Activated CD4-positive, alpha-beta T cell treated with anti-CD3 and anti-CD28 coated beads, Interleukin-2, amount 50 U/mL, for 16 hours (primary cell): ENCODE data around the gene PCDHGA1.

Experiments
- DNase-seq: peaks from one replicate; pipeline ENCODE4 v3.0.0-alpha.2; 2020

The PCDHGA1 gene

GRCh38 chr5:141515141-141515540 lies 184.8 kb downstream of the PCDHGA1 start:
- DNase-seq = no peak

GRCh38 chr5:141515946-141516671 lies 185.8 kb downstream of the PCDHGA1 start:
- DNase-seq = no peak

DNA sequence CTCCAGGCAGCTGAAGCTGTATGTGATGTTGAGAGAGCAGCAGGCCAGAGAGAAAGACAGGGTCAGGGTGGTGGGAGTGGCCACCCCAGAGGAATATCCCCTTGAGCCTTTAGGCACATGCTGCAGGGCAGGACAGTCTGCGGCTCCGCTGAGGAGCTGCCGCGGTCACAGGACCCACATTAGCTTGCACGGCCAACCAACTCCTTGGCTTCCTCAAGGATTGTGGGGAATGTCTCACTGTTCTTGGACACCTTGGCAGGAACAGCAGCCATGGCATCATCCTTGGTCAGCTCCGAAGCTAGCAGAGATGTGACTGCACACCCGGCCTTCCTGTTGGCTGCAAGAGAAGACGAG lies 186.3 kb downstream of the PCDHGA1 start:
- no peak for DNase-seq

GRCh38 chr5:141517312-141517711 lies 187.0 kb downstream of the PCDHGA1 start:
- no peak for DNase-seq

DNA sequence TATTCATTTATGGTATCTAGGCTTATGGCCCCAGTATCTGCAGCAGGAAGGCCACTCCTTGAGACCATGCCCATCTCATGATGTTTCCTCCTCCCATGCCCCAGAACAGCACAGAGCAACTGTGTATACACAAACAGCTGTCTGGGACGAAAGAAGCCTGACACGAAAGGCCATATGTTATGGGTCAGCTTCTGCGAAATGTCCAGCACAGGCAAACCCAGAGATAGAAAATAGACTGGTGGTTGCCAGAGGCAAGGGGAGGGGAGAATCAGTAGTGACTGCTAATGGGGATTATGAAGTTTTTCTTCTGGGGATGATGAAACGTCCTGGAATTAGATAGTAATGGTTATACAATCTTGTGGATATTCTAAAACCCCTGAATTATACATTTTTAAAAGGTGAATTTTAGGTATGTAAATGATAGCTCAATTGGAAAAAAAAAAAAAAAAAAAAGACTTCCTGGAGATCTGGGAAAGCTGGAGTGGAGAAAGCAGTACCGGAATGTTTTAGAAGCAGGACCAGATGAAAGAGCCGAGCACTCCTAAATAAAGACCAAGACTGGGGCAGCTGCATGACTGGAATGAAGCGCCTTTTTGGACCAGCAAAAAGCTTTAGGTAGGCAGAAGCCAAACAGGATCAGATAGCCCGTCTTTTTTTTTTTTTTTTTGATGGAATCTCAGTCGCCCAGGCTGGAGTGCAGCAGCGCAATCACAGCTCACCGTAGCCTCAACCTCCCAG lies 187.7 kb downstream of the PCDHGA1 start:
- DNase-seq = no peak

GRCh38 chr5:141518618-141519015 lies 188.3 kb downstream of the PCDHGA1 start:
- no peak for DNase-seq

- DNase-seq = no peak
These were observed 189.6 kb downstream of the PCDHGA1 start for GRCh38 chr5:141519605-141520565.

- peak; percentile 60 for DNase-seq
These were observed 191.0 kb downstream of the PCDHGA1 start for GRCh38 chr5:141521244-141521781.

DNA sequence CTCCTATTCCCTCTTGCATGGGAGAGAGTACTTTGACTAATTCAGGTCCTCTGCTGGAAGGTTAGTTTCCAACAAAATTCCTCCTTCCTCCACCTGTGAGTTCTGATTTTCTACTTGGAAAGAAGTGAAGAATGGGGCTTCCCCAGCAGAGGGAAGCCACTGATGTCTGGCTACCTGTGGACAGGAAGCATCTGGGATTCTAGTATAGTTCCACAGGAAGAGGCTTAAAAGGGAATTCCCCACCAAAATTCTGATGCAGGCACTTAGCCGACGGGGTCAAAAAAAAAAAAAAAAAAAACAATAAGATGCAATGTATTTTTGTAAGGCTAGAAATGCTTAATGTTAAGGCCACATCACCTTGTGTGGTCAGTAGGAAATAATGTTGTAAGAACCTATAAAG lies 192.0 kb downstream of the PCDHGA1 start:
- DNase-seq = no peak

- DNase-seq = no peak
These were observed 193.7 kb downstream of the PCDHGA1 start for GRCh38 chr5:141523991-141524390.

GRCh38 chr5:141524604-141525597 lies 194.6 kb downstream of the PCDHGA1 start:
- DNase-seq = peak; percentile 44

GRCh38 chr5:141525653-141526052 lies 195.3 kb downstream of the PCDHGA1 start:
- no peak for DNase-seq

DNA sequence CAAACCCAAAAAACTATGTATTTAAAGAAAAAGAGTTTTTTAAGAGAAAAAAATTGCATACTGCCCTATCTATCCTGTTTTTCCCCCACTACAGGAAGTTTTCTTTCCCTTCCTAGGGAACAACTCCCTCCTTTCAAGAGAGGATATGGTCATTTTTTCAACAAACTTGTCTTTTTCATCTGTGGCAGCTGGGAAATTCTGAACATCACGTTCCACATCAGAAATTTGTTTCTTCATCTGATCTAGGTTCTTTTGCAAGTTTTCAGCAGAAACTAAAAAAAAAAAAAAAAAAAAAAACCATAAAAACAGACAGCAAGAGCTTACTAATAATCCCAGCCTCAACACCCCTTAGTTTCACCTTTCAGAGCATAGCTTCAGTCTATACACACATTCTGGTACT lies 197.1 kb downstream of the PCDHGA1 start:
- no peak for DNase-seq

DNA sequence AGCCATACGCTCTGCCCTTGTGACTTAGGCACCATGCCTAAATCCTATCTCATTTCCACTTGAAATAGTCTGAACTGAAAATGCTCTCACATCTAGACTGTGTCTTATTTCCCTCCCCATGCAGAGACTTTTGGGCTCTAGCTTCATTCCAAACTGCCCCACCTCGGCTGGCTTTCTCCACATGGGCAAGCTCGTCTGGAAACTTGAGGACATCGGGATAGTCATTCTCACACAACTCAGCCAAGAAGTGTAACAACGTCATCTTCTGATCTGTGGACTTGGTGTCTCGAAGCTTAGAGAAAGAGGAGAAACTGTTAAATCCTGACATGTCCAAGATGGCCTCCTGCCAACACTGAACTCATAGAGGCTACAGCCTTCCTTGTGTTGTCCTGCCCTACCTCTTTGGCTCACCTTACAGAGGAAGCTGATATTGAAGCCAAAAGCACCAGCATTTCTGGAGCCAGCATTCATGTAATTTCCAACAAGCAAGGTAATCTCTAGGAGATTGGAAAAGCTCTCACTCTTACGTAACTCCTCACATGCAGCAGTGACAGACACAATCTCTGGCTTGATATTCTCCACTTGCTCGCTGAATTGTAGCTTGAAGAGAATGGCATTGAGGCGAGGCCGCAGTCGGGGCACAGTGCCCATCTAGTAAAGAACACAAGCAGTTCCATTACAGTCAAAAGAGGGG lies 198.1 kb downstream of the PCDHGA1 start:
- no peak for DNase-seq

DNA sequence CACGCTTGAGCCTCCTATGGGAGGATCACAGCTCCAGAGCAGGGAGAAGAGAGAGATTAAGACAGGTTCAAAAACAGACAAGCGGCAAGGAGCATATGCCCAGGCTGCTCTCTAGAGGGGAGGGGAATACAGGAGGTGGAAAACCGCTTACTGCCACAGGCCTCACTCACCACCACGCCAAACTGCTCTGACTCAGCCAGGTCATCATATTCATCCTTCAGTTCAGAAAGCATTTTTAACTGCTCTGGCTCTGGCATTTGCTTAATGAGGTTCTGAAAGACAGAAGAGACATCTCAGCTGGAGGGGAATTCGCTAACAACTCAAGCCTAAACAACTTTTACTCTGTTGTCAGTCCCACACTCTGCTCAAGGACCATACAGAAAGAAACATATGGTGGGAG lies 198.7 kb downstream of the PCDHGA1 start:
- no peak for DNase-seq

- DNase-seq = no peak
These were observed 199.6 kb downstream of the PCDHGA1 start for GRCh38 chr5:141529873-141530272.

GRCh38 chr5:141532726-141533125 lies 202.4 kb downstream of the PCDHGA1 start:
- DNase-seq = no peak

GRCh38 chr5:141533897-141534296 lies 203.6 kb downstream of the PCDHGA1 start:
- no peak for DNase-seq

DNA sequence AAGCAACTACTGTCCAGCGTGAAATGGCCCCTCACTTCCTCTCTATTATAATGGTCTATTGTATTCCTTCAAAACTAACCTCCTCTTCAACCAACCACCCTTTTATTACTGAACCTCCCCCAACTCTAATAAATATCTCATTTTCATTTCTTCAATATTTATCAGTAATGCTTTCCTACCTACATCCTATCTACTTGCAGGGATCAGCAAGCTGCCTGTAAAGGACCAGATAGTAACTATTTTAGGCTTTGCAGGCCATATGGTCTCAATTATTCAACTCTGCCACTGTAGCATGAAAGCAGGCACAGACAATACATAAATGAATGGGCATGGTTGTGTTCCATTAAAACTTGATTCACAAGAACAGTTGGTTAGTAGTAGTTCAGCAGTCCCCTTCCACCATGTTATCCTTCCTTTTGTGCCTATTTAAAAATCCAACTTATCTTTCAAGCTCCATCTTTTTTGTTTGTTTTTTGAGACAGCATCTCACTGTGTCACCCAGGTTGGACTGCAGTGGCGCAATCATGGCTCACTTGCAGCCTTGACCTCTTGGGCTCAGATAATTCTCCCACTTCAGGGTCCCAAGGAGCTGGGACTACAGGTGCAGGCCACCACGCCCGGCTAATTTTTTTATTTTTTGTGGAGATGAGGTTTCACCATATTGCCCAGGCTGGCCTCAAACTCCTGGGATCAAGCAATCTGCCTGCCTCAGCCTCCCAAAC lies 204.3 kb downstream of the PCDHGA1 start:
- no peak for DNase-seq

DNA sequence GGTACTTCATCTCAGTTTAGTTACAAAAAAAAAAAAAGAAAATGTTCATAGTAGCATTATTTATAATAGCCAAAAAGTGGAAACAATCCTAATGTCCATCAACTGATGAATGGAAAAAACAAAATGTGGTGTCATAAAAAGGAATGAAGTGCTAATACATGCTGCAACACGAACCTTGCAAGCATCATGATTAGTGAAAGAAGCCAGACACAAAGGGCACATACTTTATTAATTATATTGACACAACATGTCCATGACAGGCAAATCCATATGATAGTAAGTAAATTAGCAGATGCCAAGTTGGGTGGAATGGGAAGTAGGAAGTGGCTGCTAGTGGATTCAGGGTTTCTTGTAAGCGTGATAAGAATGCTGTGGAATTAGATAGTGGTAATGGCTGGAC lies 212.7 kb downstream of the PCDHGA1 start:
- DNase-seq = no peak

GRCh38 chr5:141547488-141547887 lies 217.2 kb downstream of the PCDHGA1 start:
- no peak for DNase-seq
